Type B pancreatic cell (in vitro differentiated cells): Measurements from ENCODE around the gene POLR1B. TPM values are rescaled to one million over a fixed set of nuclear protein-coding genes. Genes with fewer than 3 reads are reported as not detected.

ENCODE experiments used
- DNase-seq: peaks from one replicate; pipeline ENCODE4 v3.0.0; 2021; ENCODE audit warnings: mixed read lengths; ENCODE audit not compliant: unreplicated experiment; ENCODE audit errors: extremely low spot score
- H3K27ac Mint-ChIP-seq: 2 replicates; pipeline ENCODE4 v1.8.0; 2021; ENCODE audit warnings: mild to moderate bottlenecking, mixed read lengths
- H3K27me3 Mint-ChIP-seq: 2 replicates; pipeline ENCODE4 v1.8.0; 2021; ENCODE audit warnings: mixed read lengths
- H3K36me3 Mint-ChIP-seq: 2 replicates; pipeline ENCODE4 v1.8.0; 2021; ENCODE audit warnings: mixed read lengths
- H3K4me1 Mint-ChIP-seq: one replicate; pipeline ENCODE4 v1.8.0; 2021; ENCODE audit warnings: mixed read lengths; ENCODE audit not compliant: unreplicated experiment
- H3K4me3 Mint-ChIP-seq: 2 replicates; pipeline ENCODE4 v1.8.0; 2021; ENCODE audit warnings: mild to moderate bottlenecking, mixed read lengths
- H3K9me3 Mint-ChIP-seq: 2 replicates; pipeline ENCODE4 v1.8.0; 2021; ENCODE audit warnings: mixed read lengths
- CTCF ChIP-seq: fragments of 200-600 bp; sonication (generic); conservative IDR thresholded peaks from 2 replicates; pipeline ENCODE4 v1.5.0; 2021; ENCODE audit warnings: antibody characterized with exemption, mild to moderate bottlenecking
- total RNA-seq: library from RNA; stranded (reverse); gene quantifications from 2 replicates; pipeline ENCODE4 v1.2.1, GENCODE V29; 2021; ENCODE audit warnings: low replicate concordance

The POLR1B gene
- total RNA-seq, 1 donor from 2014 or later, result 39.9 TPM

DNA sequence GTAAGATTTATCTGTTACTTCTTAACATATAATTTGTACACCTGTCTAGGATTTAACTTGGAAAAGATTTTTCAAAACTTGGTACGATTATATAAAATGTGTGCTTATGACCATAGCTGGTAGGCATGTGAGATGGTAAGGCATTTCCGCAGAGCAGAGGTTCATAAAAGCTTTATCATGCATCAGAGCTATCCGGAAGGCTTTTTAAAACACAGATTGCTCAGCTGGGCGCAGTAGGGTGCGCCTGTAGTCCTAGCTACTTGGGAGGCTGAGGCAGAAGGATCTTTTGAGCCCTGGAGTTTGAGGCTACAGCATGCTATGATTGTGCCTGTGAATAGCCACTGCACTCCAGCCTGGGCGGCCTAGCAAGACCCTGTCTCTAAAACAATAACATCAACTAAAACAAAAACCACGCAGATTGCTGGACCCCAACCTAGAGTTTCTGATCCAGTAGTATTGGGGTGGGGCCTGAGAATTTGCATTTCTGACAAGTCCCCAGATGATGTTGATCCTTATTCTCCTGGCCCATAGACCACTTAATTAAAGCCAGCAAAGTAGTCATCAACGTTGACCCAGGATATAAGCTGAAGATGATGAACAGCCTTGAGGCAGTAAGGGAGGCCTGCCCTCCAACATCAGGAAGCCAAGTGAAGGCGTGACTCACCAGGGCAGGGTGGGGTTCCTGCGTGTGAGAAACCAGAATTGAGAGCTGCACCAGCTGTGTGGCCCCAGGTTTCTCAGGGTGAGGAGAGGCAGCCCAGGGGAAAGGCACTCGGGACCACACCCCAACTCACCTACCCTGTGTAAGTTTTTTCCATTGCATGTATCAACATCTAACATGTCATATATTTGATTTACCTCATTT lies 81.9 kb downstream of the POLR1B start:
- TF ChIP-seq CTCF, result no peak
- peaks cover 10% of the 10 kb centered on the region for H3K27me3 Mint-ChIP-seq
- H3K4me1 Mint-ChIP-seq, result no peaks in the 10 kb centered on the region
- H3K27ac Mint-ChIP-seq, result peak overlapping the region; percentile 78
- H3K4me3 Mint-ChIP-seq, result no peak overlapping the region
- H3K9me3 Mint-ChIP-seq, result no peaks in the 10 kb centered on the region
- no peak for DNase-seq
- H3K36me3 Mint-ChIP-seq, result no peaks in the 10 kb centered on the region

DNA sequence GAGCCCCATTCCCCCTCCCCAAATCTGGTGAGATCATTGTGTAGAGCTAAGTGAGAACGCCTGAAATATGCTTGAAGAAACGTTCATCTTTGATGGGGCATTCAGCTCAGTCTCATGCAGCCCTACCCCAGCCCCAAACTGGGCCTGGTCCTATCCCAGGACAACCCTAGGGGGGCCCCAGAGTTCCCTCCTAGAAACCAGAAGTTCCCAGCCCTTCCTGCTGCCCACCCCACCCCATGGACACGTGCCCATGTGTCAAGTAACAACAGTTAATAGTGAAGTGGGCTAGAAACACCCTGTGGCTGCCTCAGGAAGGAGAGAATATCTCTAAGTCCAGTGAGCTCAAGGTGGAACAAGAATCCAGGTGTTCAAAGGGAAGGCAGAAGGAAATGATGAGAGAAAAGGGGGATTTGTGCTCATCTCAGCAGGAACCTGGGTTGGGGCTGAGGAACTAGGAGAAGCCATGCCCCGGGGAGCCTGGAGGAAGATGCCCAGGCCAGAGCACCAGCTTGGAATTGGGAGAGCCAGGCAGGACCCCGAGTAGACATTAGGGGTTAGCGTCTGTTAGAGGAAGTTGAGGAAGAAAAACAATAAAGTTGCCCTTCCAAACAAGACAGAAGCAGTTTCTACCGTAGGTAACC lies 83.3 kb downstream of the POLR1B start:
- DNase-seq, result no peak
- Mint-ChIP-seq H3K27me3 (peaks cover 13% of the 10 kb centered on the region), H3K36me3 (no peaks in the 10 kb centered on the region), H3K27ac (no peak overlapping the region), H3K4me3 (no peak overlapping the region), H3K4me1 (peaks cover 11% of the 10 kb centered on the region), H3K9me3 (no peaks in the 10 kb centered on the region)
- TF ChIP-seq CTCF, result no peak

- Mint-ChIP-seq H3K36me3 (no peaks in the 10 kb centered on the region), H3K4me1 (peaks cover 22% of the 10 kb centered on the region), H3K27ac (no peak overlapping the region), H3K9me3 (no peaks in the 10 kb centered on the region), H3K27me3 (peaks cover 10% of the 10 kb centered on the region), H3K4me3 (no peak overlapping the region)
- peak; percentile 77 for TF ChIP-seq CTCF
- no peak for DNase-seq
These were observed 84.4 kb downstream of the POLR1B start for GRCh38 chr2:112626604-112627059.

Other genes with a start within 250 kb of the POLR1B start
- gene RGPD8, start 108.8 kb upstream of the POLR1B start, total RNA-seq, result 5.5 and 10.7 TPM in 2 replicates
- 17.4 and 58.6 TPM in 2 replicates for gene TTL, start 60.3 kb upstream of the POLR1B start, total RNA-seq
- 25.6 and 33.5 TPM in 2 replicates for gene CHCHD5, start 42.1 kb downstream of the POLR1B start, total RNA-seq
- gene SLC20A1, start 103.5 kb downstream of the POLR1B start, total RNA-seq, result 50.3 and 63.9 TPM in 2 replicates
- not detected in 2 replicates for gene NT5DC4, start 178.6 kb downstream of the POLR1B start, total RNA-seq
- gene CKAP2L, start 222.1 kb downstream of the POLR1B start, total RNA-seq, result 9.7 and 25.4 TPM in 2 replicates
- gene IL1A, start 242.0 kb downstream of the POLR1B start, total RNA-seq, result 0.60 and 1.6 TPM in 2 replicates